Stimulated activated CD8-positive, alpha-beta memory T cell treated with anti-CD3 and anti-CD28 coated beads, Interleukin-12 subunit alpha, Interleukin-12 subunit beta, amount 100 ng/mL, for 24 hours (primary cell): ENCODE data around the gene MILR1.
"Not testable (repeated sequence)": the region's sequence is repeated elsewhere in the genome, so short reads cannot be mapped to it uniquely, and the experiment has no call there.

Experiments
- DNase-seq: peaks from one replicate; pipeline ENCODE4 v3.0.0-alpha.2; 2020; ENCODE audit errors: extremely low read depth

Gene MILR1

DNA sequence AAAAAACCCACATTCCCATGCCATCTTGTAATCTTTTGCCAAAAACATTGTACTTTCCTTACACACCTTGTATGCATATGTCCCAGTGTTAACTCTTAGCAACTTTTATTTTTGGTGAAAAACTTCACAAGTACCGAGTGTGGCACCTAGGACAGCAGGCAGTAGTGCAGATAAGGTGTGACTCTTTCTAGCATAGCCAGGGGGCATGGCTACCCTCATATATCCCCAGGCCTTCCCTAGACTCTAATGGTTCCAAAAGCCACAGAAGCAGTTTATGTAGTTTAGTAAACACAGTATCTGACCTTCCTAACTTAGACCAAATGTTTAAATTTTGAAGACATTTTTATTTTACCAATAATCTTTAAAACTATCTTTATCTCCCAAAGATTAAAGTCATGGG lies 20.5 kb upstream of the MILR1 start:
- no peak for DNase-seq

DNA sequence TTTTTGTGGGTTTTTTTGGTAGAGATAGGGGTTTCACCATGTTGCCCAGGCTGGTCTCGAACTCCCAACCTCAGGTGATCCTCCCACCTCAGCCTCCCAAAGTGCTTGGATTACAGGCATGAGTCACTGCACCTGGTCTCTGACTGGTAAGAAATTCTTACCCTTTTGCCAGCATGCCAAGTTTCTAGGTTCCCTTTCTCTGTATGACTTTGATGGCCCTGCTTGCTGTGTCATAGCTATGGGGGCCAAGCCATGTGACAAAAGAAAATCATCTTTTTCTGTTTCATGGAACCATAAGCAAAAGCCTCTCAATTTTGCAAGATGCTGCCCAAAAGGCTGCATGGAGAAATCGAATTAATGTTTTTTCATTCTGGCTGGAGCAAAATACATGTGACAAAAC lies 18.9 kb upstream of the MILR1 start:
- DNase-seq: not testable (repeated sequence)

DNA sequence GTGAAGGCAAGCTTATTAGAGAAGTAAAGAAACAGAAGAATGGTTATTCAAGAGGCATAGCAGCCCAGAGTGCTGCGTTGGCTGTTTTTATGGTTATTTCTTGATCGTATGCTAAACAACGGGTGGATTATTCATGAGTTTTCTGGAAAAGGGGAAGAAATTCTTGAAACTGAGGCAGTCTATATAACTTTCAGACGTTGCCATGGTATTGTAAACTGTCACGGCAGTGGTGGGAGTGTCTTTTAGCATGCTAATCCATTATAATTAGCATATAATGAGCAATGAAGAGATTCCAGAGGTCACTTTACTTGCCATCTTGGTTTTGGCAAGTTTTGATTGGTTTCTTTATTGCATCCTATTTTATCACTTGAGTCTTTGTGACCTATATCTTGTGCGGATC lies 17.4 kb upstream of the MILR1 start:
- no peak for DNase-seq

DNA sequence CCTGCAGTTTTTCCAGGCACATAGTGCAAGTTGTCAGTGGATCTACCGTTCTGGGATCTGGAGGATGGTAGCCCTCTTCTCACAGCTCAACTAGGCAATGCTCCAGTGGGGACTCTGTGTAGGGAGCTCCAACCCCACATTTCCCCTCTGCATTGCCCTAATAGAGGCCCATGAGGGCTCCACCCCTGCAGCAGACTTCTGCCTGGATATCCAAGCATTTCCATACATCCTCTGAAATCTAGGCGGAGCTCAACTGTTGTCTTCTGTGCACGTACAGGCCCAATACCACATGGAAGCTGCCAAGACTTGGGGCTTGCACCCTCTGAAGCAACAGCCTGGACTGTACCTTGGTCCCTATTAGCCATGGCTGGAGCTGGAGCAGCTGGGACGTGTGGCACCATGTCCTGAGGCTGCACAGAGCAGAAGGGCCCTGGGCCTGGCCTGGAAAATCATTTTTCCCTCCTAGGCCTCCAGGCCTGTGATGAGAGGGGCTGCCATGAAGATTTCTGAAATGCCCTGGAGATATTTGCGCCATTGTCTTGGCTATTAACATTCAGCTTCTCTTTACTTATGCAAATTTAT lies 10.9 kb upstream of the MILR1 start:
- no peak for DNase-seq

GRCh38 chr17:64439521-64439920 lies 9.4 kb upstream of the MILR1 start:
- DNase-seq: not testable (repeated sequence)

DNA sequence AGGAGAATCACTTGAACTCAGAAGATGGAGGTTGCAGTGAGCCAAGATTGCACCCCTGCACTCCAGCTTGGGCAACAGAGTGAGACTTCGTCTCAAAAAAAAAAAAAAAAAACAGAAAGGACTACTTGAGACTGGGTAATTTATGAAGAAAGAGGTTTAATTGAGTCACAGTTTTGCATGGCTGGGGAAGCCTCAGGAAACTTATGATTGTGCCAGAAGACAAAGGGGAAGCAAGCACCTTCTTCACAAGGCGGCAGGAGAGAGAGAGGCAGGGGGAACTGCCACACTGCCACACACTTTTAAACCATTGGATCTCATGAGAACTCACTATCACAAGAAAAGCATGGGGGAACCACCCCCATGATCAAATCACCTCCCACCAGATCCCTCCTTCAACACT lies 9.0 kb upstream of the MILR1 start:
- no peak for DNase-seq

GRCh38 chr17:64441772-64442540 lies 7.0 kb upstream of the MILR1 start:
- no peak for DNase-seq

- DNase-seq: no peak
Observed at GRCh38 chr17:64442541-64442971, 6.4 kb upstream of the MILR1 start.

DNA sequence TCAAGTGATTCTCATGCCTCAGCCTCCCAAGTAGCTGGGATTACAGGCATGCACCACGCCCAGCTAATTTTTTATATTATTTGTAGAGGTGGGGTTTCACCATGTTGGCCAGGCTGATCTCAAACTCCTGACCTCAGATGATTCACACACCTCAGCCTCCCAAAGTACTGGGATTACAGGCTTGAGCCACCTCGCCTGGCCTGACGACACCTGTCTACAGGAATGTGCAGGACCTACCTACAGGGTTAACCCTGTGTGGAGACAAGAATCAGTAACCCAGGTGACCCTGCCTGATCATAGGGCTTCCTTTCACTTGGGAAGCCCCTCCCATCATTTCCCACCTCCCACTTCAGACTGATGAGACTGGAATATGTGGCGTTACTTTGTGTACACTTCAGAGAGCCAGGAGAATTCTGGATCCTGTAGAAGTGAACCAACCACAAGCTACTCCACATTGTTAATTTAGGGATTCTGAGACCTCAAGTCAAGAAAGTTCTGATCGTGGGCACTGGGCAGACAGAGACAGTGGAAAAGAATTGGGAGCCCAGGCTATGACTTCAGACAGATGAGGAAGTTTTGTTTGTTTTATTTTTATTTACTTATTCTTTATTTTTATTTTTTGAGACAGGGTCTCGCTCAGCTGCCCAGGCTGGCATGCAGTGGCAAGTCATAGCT lies 5.7 kb upstream of the MILR1 start:
- no peak for DNase-seq

DNA sequence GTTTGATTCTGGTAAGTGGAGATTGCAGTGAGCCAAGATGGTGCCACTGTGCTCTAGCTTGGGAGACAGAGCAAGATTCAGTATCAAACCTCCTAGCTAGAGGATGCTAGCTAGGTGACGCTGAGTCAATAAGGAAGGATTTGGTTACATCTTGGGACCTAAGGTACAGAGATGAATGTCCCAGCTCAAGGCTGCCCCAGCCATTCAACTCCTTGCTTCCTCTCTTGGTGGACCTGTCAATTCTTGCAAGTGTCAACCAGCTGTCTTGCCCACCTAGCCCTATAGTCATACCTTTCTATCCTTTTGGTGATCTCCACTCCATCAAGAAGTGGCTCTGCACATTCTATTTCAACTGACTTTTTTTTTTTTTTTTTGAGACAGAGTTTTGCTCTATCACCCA lies 1.4 kb upstream of the MILR1 start:
- no peak for DNase-seq

DNA sequence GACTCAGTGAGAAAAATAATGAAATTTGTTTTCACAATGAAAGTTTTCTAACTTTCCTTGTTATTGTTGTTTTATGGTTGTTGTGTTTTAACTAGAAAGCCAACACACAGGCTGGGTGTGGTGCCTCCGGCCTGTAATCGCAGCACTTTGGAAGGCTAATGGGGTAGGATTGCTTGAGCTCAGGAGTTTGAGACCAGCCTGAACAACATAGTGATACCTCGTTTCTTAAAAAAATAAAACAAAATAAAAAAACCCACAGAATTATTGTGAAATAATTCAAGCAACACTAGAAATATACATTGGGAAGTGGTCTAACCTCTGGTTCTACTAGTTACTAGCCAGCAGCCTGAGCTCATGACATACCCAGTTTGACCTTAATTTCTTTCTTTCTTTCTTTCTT lies 630 bp downstream of the MILR1 start:
- no peak for DNase-seq

GRCh38 chr17:64455993-64456885 lies 7.3 kb downstream of the MILR1 start:
- DNase-seq: no peak

DNA sequence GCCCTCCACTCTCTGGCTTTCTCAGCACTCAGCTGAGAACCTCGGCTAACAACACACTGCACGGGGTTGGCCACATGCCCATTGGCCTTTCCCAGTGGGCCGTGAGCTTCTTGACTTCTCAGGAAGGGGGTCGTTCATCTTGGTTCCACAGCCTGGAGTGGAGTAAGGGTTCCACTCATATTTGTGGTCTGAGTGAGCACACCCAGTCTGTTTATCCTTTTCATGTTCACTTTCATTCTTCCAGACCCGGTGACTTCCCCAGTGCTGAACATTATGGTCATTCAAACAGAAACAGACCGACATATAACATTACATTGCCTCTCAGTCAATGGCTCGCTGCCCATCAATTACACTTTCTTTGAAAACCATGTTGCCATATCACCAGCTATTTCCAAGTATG lies 8.2 kb downstream of the MILR1 start:
- no peak for DNase-seq

DNA sequence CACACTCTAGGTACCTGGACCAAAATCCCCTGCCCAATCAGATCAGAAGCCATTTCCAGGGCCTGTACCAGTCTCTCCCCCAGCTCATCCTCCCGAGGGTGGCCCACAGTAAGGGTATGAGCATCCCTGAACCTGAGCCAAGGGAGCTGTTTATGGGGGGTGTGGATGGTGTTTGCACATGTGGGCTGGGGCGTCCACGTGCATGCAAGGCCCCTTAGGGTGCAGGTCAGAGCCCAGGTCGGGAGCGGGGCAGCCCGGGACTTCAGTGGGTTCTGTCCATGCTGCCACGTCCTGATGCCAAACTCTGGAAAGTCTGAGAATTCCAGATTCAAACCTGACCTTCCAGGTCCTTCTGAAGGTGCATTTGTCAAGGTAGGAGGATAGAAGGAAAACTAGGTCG lies 9.8 kb downstream of the MILR1 start:
- DNase-seq: no peak

GRCh38 chr17:64459284-64459747 lies 10.4 kb downstream of the MILR1 start:
- no peak for DNase-seq

- not testable (repeated sequence) for DNase-seq
Observed at GRCh38 chr17:64459818-64460217, 10.9 kb downstream of the MILR1 start.

GRCh38 chr17:64460955-64461354 lies 12.0 kb downstream of the MILR1 start:
- DNase-seq: no peak

DNA sequence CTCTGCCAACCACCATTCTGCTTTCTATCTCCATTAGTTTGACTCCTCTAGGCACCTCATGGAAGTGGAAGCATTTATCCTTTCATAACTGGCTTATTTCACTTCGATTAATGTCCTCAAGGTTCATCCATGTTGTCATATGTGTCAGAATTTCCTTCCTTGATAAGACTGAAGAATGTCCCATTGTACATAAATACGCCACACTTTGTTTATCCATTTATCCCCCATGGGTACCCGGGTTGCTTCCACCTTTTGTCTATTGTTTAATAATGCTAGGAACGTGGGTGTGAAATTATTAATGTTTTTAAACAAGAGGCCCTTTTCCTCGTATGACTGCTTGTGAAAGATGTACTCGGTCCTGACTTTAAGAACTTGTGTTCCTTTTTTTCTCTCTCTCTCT lies 12.9 kb downstream of the MILR1 start:
- no peak for DNase-seq

DNA sequence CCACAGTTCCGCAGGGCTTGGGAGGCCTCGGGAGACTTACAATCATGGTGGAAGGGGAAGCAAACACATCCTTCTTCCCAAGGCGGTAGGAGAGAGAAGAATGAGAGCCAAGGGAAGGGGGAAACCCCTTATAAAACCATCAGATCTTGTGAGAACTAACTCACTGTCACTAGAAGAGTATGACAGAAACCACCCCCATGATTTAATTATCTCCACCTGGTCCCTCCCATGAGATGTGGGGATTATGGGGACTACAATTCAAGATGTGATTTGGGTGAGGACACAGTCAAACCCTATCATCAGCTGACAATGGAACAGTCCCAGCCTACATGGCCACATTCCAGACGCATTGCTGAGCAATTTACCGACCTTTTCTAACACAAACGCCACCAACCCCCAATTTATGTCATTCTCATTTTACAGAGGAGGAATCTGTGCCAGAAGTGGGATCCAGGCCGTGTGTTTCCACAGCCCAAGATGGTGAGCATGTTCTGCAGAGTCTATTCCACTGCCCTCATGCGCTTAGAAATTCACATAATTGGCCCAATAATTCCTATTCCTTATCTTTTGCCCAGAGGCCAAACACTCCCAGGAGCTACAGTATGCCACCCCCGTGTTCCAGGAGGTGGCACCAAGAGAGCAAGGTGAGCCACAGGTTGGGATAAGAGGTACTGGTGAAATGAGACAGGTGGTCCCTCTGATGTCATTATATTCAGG lies 17.3 kb downstream of the MILR1 start:
- no peak for DNase-seq

DNA sequence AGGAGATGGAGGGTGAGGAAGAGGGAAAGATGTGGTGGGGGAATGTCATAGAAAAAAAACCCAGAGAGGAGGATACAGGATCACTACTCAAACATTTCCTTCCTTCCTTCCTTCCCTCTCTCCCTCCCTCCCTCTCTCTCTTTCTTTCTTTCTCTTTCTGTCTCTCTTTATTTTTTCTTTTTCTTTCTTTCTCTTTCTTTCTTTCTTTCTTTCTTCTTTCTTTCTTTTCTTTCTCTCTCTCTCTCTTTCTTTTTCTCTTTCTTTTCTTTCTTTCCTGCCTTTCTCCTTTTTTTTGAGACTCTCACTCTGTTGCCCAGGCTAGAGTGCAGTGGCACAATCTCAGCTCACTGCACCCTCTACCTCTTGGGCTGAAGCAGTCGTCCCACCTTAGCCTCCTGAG lies 17.9 kb downstream of the MILR1 start:
- DNase-seq: not testable (repeated sequence)

DNA sequence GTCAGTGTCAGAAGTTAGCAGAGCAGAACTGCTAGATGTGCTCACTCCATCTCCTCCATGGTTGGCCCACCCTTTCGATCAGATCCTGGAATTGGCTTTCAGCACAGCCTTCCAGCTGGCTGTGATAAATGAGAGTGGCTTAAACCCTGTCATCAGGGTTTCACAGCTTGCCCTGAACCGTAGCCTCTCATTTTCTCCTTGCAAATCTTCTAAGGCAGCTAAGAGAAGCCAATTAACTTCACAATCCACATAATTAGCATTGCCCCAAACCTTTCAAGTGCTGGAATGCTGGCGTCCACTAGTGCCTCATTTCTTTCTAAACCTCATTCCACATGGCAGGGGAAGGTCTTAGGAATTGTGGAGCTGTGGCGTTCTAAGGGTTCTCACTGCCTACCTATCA lies 21.7 kb downstream of the MILR1 start:
- no peak for DNase-seq
